Muscle of arm (tissue), 12 donors: ENCODE results near the gene GIT1. TPM values are rescaled to one million over a fixed set of nuclear protein-coding genes. Genes with fewer than 3 reads are reported as not detected.

ENCODE experiments used
- DNase-seq: peaks from one replicate; pipeline ENCODE4 v3.0.0-alpha.2; 2013
- polyA plus RNA-seq, 12 donors: library from polyadenylated mRNA; unstranded; fragments of 120-200 nt; gene quantifications; one replicate each; pipeline ENCODE4 v1.2.1, GENCODE V29; 2013; ENCODE audit not compliant: insufficient read length in 12 of 12

GIT1 gene
- polyA plus RNA-seq, 12 donors = 22.5 to 56.8 (median 27.8) TPM; not detected in 1

- DNase-seq = peak; percentile 42
Observed at GRCh38 chr17:29617481-29618271, 28.2 kb upstream of the GIT1 start.

DNA sequence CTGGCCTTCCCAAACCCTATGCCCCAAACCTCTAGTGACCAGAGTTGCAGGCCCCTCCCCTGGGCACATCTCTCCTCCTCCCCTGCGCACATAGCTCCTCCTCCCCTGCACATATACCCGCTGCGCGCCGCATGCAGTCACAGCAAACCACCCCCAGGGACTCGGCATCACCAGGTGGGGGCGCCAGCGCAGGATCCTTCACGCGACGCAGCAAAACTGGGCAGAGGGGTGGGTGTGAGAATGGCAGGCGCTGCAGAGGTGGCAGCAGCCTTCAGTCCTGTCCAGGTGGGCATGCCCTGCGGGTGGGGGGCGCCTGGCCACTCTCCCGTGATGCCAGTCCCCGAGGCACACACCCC, 27.7 kb upstream of the GIT1 start:
- peak; percentile 41 for DNase-seq

- DNase-seq = no peak
Observed at GRCh38 chr17:29616300-29617048, 27.0 kb upstream of the GIT1 start.

DNA sequence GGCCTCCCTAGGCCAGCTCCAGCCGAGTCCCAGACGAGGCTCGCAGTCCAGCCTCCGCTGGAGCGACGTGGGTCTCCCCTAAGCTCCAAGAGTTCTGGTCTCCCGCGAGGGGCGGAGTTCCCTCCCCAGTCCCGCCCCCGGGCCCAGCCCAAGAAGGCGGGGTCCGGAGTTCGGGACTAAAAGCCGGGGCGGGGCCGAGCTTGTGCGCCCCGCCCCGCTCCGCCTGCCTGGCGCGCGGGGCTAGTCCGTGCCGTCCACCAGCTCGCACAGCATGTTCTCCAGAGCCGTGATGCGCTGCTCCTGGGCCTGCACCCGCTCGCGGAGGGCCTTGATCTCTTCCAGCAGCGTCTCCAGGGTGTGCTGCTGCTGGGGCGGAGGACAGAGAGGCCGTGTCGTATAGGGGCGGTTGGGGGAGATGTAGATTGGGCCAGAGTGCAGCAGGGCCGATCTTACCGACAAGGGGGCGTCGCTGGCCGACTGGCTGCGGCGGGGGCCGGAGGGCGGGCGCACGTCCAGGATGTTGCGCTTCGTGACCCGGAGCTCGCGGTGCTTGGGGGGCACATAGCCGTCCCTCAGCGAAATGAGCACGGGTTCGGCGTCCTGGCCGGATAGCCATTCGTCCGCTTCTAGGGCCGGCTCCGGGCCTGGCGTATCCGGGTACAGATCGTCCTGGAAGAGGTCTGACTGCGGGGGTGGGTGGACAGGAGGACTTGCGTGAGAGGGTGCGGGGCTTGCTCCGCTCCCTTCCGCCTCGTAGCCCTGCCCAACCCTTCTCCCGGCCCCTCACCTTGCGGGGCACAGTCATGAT, 26.2 kb upstream of the GIT1 start:
- peak; percentile 89 for DNase-seq

DNA sequence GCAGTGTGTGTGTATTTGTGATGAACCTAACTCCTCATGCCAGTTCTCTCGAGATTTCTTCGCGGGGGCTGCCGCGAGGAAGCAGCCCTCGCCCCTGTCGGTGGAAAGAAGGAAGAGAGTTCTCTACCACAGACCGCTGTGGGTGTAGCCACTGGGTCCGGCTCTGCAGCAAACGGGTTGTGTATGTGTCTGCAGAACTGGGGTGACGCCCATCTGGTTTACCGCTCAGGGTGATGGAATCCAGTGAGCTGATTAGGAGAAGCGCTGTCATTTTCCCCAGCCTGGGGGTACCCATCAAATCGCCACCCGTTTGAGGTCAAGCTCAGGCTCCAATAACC, 25.6 kb upstream of the GIT1 start:
- DNase-seq = peak; percentile 34

DNA sequence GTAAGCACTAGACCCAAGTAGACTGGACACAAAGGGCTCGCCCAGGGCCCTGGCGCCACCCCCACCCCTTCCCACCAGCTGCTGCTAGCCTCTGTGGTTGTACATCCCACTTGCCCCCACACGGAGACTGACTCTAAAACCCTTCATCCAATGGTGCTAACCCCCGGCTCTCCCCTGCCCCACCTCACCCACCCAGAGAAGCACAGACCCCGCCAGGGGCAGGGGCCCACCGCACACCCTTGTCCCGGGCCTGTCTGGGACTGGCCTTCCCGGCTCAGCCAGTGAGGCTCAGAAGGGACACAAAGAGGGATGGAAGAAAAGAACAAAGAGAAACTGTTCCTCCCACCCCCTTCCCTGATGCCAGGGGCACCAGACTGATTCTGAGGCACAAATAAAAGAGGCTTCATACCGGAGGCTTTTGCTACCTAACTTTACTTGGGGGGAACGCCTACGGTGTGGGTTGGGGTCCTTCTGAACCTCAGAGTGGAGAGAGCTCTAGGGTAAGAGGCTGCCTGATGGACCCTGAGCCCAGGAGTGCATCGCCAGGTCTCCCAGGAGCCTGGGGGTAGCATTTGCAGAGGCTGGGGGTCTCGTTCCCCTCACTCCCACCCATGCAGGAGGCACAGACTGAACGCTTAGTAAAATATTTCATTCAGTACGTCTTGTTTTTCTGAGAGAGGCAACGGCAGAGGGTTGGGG, 25.1 kb upstream of the GIT1 start:
- no peak for DNase-seq

DNA sequence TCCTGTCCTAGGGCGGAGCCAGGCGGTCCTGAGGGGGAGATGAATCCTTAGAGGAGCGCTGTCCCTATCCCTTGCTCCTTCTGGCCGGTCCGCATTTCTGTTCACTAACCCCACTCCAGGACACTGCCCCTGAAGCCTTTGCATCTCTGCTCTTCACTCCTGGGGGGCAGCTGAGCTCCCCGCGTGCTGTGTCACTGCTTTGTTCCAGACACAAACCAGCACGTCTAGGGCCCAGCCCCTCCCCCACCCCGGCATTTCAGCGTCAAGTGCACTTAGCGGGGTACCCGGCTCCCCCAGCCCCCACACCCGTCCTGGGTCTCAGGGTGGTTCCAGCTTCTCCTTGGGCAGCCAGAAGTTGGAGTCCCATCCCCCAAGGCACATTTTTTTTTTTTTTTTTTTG, 24.4 kb upstream of the GIT1 start:
- DNase-seq = no peak

- DNase-seq = peak; percentile 95
Observed at GRCh38 chr17:29613352-29613837, 23.9 kb upstream of the GIT1 start.

DNA sequence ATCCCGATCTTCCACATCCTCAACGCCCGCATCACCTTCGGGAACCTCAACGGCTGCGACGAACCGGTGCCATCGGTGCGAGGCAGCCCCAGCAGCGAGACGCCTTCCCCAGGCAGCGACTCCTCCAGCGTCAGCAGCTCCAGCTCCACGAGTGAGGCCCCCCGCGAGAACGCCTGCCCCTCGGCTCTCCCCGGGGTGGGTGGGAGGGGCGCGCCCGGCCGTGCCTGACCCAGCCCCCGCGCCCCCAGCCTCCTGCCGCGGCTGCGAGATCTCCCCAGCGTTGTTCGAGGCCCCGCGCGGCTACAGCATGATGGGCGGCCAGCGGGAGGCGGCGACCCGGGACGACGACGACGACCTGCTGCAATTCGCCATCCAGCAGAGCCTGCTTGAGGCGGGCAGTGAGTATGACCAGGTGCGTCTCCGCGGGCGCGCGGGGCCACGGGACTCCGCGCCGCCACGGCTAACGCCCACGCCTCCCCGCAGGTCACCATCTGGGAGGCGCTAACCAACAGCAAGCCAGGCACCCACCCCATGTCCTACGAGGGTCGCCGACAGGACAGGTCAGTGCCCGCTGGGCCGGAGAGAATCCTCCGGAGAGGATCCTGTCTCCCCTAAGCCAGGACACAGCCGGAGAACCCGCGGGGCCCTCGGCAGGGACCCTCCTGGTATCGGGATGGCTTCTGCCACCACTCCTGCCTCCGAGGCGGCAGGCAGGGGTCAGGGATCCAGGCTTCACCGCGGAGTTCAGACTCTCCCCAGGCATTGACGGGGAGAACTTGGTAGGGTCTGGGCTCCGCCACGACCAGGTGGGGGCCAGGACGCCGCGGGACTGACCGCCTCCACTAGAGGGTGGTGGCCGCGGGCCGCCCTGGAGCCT, 23.2 kb upstream of the GIT1 start:
- no peak for DNase-seq

DNA sequence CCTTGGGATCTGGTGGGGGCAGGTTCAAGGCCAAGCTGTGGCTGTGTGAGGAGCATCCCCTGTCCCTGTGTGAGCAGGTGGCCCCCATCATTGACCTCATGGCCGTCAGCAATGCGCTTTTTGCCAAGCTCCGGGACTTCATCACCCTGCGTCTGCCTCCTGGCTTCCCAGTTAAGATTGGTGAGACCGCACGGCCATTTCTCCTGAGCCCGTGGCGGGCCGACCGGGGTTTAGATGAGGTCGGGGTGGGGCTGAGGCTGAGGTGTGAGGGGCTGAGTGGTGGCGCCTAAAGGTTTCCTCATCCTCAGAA, 22.6 kb upstream of the GIT1 start:
- DNase-seq = no peak

- no peak for DNase-seq
Observed at GRCh38 chr17:29611351-29612093, 22.1 kb upstream of the GIT1 start.

- no peak for DNase-seq
Observed at GRCh38 chr17:29610395-29610794, 20.9 kb upstream of the GIT1 start.

DNA sequence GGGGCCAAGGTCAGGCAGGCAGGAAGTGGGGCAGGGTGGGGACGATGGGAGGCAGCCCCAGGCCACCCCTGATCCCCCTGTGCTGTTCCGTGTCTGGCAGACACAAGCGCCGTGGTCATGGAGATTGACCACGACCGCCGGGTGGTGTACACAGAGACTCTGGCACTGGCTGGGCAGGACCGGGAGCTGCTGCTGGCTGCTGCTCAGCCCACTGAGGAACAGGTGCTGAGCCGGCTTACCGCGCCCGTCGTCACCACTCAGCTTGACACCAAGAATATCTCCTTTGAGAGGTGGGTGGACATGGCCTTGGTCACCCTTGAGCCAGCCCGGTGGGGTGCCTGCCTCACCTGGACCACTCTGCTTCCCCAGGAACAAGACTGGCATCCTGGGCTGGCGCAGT, 19.5 kb upstream of the GIT1 start:
- no peak for DNase-seq

DNA sequence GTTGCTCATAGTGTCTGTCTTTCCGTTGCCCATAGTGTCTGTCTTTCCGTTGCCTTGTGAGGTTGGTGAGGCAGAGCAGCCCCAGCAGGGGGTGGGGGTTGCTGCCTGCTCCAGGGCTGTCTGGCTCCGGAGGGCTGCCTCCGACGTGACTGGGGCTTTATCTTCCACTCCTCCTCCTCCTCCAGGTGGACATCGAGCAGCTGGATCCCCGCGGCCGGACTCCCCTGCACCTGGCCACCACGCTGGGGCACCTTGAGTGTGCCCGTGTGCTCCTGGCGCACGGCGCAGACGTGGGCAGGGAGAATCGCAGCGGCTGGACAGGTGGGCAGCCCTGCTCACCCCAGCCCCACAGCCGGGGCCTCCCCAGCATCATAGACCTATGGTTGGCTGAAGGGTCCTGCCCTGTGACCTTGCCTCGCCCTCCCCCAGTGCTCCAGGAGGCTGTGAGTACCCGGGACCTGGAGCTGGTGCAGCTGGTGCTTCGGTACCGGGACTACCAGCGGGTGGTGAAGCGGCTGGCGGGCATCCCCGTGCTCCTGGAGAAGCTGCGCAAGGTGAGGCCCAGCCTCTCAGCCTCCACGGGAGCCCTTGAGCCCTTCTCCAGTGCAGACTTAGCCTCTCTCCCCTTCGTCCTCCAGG, 18.2 kb upstream of the GIT1 start:
- no peak for DNase-seq

GRCh38 chr17:29603109-29603674, 13.7 kb upstream of the GIT1 start:
- DNase-seq = peak; percentile 79

- no peak for DNase-seq
Observed at GRCh38 chr17:29597361-29598172, 8.1 kb upstream of the GIT1 start.

- DNase-seq = no peak
Observed at GRCh38 chr17:29596811-29597210, 7.4 kb upstream of the GIT1 start.
